Gastrocnemius medialis (tissue), 4 donors: ENCODE results near the gene TEK. TPM values are rescaled to one million over a fixed set of nuclear protein-coding genes. Genes with fewer than 3 reads are reported as not detected.

Experiments
- ATAC-seq, 2 donors: fragments of 150-250 bp; one replicate each; pipeline ENCODE4 v1.9.1; 2016
- DNase-seq, 2 donors: peaks; one replicate each; pipeline ENCODE4 v3.0.0-alpha.2; 2019
- H3K27ac ChIP-seq, 4 donors: fragments of 200-600 bp; sonication (generic); 1 replicate in 1 of 4; 2 replicates in 3 of 4; pipeline ENCODE4 v1.5.1; 2016 to 2018; ENCODE audit warnings: mild to moderate bottlenecking in 2 of 4, moderate library complexity in 1 of 4
- H3K27me3 ChIP-seq, 3 donors: fragments of 200-600 bp; sonication (generic) in 2 of 3; 1 replicate in 1 of 3; 2 replicates in 2 of 3; pipeline versions ENCODE4 v1.5.1 to v1.6.0; 2016 to 2019; ENCODE audit warnings: mild to moderate bottlenecking in 1 of 3, moderate library complexity in 1 of 3
- H3K36me3 ChIP-seq, 2 donors: fragments of 200-600 bp; sonication (generic) in 1 of 2; one replicate each; pipeline ENCODE4 v1.5.1; 2017 to 2018
- H3K4me1 ChIP-seq, 2 donors: fragments of 200-600 bp; sonication (generic) in 1 of 2; one replicate each; pipeline ENCODE4 v1.5.1; 2016 to 2017; ENCODE audit warnings: mild to moderate bottlenecking in 2 of 2
- H3K4me3 ChIP-seq, 4 donors: fragments of 200-600 bp; sonication (generic) in 3 of 4; 1 replicate in 1 of 4; 2 replicates in 3 of 4; pipeline ENCODE4 v1.5.1; 2016 to 2019; ENCODE audit warnings: mild to moderate bottlenecking in 2 of 4
- H3K9me3 ChIP-seq, 3 donors: fragments of 200-600 bp; sonication (generic) in 2 of 3; 1 replicate in 1 of 3; 2 replicates in 2 of 3; pipeline ENCODE4 v1.5.1; 2016 to 2019
- POLR2A ChIP-seq, 2 donors: fragments of 450-650 bp; IDR thresholded peaks; one replicate each; pipeline ENCODE4 v1.6.1; 2017; ENCODE audit warnings: antibody characterized with exemption in 2 of 2, mild to moderate bottlenecking in 2 of 2, moderate library complexity in 2 of 2
- in situ Hi-C, 4 donors: fragments of 200-750 bp; cut with MboI; loops; one replicate each; pipeline versions ENCODE4 v1.15.0 to v1.8.0; 2017; ENCODE audit warnings: low sequenced_read_pairs in 4 of 4
- intact Hi-C: fragments of 100-400 bp; cut with DNase I; formaldehyde crosslinking; loops from one replicate; pipeline ENCODE4 v1.15.1; 2023; ENCODE audit warnings: low total_unique reads
- total RNA-seq, 4 donors: library from RNA; depleted of rRNA; stranded (reverse); fragments of >200 nt; gene quantifications; one replicate each; pipeline versions ENCODE4 v1.1.0 to v1.2.3, GENCODE V29; 2016
- TF ChIP-seq, protein P1 (sequence below), 5 experiments: fragments of 450-650 bp in 3 of 5; fragments of 200-600 bp in 2 of 5; sonication (generic) in 2 of 5; IDR thresholded peaks in 4 of 5; conservative IDR thresholded peaks in 1 of 5; 1 replicate in 4 of 5; 2 replicates in 1 of 5; pipeline ENCODE4 v1.5.1; 2016 to 2019; ENCODE audit warnings: antibody characterized with exemption in 5 of 5, mild to moderate bottlenecking in 3 of 5, moderate library complexity in 3 of 5

TEK gene
- total RNA-seq, 4 donors from 2014 or later, result 8.1 to 9.0 (median 8.4) TPM

DNA sequence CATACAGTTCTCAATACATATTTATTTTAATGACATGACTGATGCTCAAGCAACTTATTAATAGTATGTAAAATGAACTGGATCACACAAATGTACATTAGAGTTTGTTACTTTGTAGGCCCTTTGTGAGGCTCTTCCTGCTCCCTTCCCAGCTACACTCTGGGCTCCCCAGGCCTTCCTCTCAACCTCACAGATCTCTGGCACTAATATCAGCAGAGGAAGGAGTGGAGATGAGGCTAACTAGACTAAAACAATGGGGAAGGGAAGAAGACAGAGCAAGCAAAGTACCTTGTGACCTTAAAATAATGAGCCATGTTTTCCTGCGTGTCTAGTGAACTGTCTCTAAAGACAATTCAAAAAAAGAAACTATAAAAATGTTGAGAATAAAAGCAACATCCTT is 30.3 kb upstream of the TEK start:
- Histone ChIP-seq H3K4me1 (no peaks in the 10 kb centered on the region), H3K4me3 (no peak overlapping the region), H3K9me3 (no peaks in the 10 kb centered on the region), H3K27ac (no peak overlapping the region), H3K36me3 (no peaks in the 10 kb centered on the region), H3K27me3 (no peaks in the 10 kb centered on the region)
- in situ Hi-C loops (no loop called here), intact Hi-C loops (no loop called here)
- TF ChIP-seq POLR2A (IDR thresholded peaks at IDR 0.05), result no peak
- TF ChIP-seq, protein P1, sequence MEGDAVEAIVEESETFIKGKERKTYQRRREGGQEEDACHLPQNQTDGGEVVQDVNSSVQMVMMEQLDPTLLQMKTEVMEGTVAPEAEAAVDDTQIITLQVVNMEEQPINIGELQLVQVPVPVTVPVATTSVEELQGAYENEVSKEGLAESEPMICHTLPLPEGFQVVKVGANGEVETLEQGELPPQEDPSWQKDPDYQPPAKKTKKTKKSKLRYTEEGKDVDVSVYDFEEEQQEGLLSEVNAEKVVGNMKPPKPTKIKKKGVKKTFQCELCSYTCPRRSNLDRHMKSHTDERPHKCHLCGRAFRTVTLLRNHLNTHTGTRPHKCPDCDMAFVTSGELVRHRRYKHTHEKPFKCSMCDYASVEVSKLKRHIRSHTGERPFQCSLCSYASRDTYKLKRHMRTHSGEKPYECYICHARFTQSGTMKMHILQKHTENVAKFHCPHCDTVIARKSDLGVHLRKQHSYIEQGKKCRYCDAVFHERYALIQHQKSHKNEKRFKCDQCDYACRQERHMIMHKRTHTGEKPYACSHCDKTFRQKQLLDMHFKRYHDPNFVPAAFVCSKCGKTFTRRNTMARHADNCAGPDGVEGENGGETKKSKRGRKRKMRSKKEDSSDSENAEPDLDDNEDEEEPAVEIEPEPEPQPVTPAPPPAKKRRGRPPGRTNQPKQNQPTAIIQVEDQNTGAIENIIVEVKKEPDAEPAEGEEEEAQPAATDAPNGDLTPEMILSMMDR (IDR thresholded peaks at IDR 0.05 in 4 of 5, conservative IDR thresholded peaks at IDR 0.05 in 1 of 5), result no peak
- ATAC-seq (no peak), DNase-seq (no peak)

DNA sequence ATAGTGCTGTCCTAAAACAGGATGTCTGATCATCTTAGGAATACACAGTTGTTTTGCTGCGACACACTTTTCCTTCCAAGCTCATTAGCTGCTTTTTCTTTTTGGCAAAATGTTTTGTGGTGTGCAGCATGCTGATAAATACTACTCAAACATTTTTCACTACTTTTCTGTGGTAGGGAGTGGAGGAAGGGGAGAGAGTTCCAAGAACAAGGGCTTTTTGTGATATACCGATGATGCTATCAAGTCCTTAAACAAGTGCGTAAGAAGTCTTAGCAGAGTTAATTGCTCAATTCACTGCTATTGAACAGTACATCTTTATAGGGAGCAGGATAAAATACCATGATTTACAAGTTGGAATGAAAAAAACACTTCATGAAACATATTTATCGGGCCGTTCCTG is 23.6 kb upstream of the TEK start:
- Histone ChIP-seq H3K4me1 (no peaks in the 10 kb centered on the region), H3K27me3 (no peaks in the 10 kb centered on the region), H3K9me3 (no peaks in the 10 kb centered on the region), H3K36me3 (no peaks in the 10 kb centered on the region), H3K4me3 (no peak overlapping the region), H3K27ac (no peak overlapping the region)
- intact Hi-C loops (no loop called here), in situ Hi-C loops (no loop called here)
- ATAC-seq (no peak), DNase-seq (no peak)
- TF ChIP-seq, protein P1 (IDR thresholded peaks at IDR 0.05 in 4 of 5, conservative IDR thresholded peaks at IDR 0.05 in 1 of 5), result no peak
- no peak for TF ChIP-seq POLR2A (IDR thresholded peaks at IDR 0.05)

DNA sequence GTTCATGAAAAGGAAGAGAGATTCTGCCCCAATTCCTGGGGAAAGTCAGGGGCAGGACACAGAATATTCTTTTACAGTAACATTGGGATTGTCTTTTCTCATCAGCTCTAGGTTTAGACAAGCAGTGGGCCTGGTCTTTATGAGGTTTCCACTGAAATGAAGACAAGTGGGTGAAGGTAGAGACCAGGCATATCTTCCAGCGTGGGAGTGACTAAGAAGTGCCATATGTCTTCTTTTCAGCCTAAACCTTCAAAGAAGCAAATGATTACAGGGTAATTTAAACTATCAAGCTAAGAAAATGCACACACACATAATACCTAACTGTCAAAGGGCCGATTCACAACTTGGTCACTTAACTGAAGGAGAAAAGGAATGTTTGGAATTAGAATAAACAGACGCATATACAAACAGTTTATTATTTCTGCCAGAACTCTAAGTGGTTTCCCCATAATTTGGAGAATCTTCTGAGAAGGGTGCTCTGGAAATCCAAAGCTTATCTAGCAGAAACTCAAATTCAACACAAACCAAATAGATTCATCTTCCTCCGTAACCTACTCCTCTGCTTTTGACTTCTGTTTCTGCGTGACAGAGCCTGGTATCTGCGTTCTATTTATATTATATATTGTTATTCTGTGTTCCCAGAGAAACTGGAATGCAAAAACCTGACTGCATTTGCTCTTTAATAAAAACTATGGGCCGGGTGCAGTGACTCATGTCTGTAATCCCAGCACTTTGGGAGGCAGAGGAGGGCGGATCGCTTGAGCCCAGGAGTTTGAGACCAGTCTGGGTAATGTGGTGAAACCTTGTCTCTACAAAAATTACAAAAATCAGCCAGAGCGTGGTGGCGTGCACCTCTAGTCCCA is 22.0 kb upstream of the TEK start:
- H3K27me3 ChIP-seq, result no peaks in the 10 kb centered on the region
- H3K4me3 ChIP-seq, result no peak overlapping the region
- no peaks in the 10 kb centered on the region for H3K4me1 ChIP-seq
- intact Hi-C loops, result loop anchor here (2.0 kb wide), 1 partner anchor 34 kb away; no protein-coding TSS in a partner anchor
- no peak for TF ChIP-seq POLR2A (IDR thresholded peaks at IDR 0.05)
- TF ChIP-seq, protein P1 (IDR thresholded peaks at IDR 0.05 in 4 of 5, conservative IDR thresholded peaks at IDR 0.05 in 1 of 5), result no peak
- H3K36me3 ChIP-seq, result no peaks in the 10 kb centered on the region
- in situ Hi-C loops, result no loop called here
- no peak for ATAC-seq
- no peak overlapping the region for H3K27ac ChIP-seq
- no peak for DNase-seq
- H3K9me3 ChIP-seq, result no peaks in the 10 kb centered on the region

DNA sequence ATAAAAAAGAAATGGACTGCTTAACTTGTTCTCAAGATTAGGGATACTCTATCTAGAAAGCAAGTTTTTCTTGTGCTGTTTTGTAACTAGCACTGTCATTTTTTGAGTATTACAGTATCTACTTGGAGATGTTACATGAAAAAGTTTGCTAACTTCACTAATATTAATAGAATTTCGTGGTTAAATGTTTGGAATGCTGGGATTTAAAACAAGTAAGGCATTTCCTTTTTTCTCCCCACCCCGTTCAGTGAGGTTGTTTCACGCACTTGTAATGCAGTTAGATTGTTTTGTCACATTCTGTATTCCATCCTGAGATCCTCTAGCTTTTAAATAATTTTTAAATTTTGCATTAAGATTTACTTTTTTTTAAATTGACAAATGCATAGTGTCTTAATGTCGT is 20.0 kb upstream of the TEK start:
- Histone ChIP-seq H3K27me3 (no peaks in the 10 kb centered on the region), H3K4me1 (no peaks in the 10 kb centered on the region), H3K36me3 (no peaks in the 10 kb centered on the region), H3K27ac (no peak overlapping the region), H3K9me3 (no peaks in the 10 kb centered on the region), H3K4me3 (no peak overlapping the region)
- intact Hi-C loops, result no loop called here
- TF ChIP-seq POLR2A (IDR thresholded peaks at IDR 0.05), result no peak
- TF ChIP-seq, protein P1 (IDR thresholded peaks at IDR 0.05 in 4 of 5, conservative IDR thresholded peaks at IDR 0.05 in 1 of 5), result no peak
- in situ Hi-C loops, result no loop called here
- DNase-seq (no peak), ATAC-seq (no peak)
